ENCODE data around the gene CLDN18. TPM values are rescaled to one million over a fixed set of nuclear protein-coding genes. Genes with fewer than 3 reads are reported as not detected.

Gene CLDN18
- total RNA-seq, 2 donors from 2014 or later, result 0.57 TPM; not detected in 1

DNA sequence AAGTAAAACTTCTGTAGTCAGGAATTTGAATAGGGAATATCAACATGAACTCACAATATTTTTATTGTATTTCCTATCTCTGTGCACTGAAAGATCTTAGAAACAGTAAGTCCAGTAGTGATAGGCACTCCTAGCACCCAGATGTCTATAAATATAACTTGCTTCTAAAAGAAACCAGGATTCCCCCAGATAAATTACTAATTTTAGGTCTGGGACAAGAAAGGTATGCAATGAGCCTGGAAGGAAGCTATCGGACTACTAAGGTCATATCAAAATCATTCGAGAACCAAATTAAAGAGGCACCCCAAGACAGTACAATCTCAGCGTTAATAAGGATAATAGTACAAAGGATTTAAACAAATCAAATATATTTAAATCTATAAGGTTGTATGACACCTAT, 47.4 kb downstream of the CLDN18 start:
- no peak for TF ChIP-seq POLR2A (IDR thresholded peaks at IDR 0.05)
- TF ChIP-seq, protein P1, sequence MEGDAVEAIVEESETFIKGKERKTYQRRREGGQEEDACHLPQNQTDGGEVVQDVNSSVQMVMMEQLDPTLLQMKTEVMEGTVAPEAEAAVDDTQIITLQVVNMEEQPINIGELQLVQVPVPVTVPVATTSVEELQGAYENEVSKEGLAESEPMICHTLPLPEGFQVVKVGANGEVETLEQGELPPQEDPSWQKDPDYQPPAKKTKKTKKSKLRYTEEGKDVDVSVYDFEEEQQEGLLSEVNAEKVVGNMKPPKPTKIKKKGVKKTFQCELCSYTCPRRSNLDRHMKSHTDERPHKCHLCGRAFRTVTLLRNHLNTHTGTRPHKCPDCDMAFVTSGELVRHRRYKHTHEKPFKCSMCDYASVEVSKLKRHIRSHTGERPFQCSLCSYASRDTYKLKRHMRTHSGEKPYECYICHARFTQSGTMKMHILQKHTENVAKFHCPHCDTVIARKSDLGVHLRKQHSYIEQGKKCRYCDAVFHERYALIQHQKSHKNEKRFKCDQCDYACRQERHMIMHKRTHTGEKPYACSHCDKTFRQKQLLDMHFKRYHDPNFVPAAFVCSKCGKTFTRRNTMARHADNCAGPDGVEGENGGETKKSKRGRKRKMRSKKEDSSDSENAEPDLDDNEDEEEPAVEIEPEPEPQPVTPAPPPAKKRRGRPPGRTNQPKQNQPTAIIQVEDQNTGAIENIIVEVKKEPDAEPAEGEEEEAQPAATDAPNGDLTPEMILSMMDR (IDR thresholded peaks at IDR 0.05), result no peak
- no peak for TF ChIP-seq POLR2AphosphoS5 (IDR thresholded peaks at IDR 0.05)
- Histone ChIP-seq H3K9me3 (no peaks in the 10 kb centered on the region), H3K4me3 (no peak overlapping the region), H3K27me3 (replicated peaks; ENCODE audit: insufficient read depth) (no peaks in the 10 kb centered on the region), H3K4me1 (replicated peaks) (no peaks in the 10 kb centered on the region), H3K27ac (no peak overlapping the region), H3K36me3 (no peaks in the 10 kb centered on the region)
- intact Hi-C loops (cut with DNase I), result no loop called here
- no peak for DNase-seq (ENCODE audit: low spot score)
- WGBS, result 90% methylated on average over 3 of the region's 3 CpGs

DNA sequence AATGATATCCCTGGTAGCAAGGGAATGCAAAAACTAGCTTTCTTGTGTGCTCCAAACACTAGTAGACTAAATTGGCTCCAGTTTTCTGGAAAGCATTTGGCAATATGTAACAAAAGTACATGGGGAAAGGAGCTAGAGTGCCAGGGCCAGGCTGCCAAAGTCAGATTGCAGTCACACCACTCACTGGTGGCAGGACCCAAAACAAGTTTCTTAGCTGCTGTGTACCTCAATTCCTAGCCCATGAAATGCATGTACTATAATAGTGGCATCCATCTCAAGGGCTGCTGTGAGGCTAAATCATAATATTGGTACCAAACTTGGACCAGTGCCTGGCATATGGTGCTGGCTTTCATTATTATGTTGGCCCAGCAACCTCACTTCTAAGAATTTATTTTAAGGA, 49.3 kb downstream of the CLDN18 start:
- no peaks in the 10 kb centered on the region for H3K9me3 ChIP-seq
- DNase-seq (ENCODE audit: low spot score), result no peak
- H3K36me3 ChIP-seq, result no peaks in the 10 kb centered on the region
- H3K4me1 ChIP-seq (replicated peaks), result no peaks in the 10 kb centered on the region
- H3K27ac ChIP-seq, result no peak overlapping the region
- no peaks in the 10 kb centered on the region for H3K27me3 ChIP-seq (replicated peaks; ENCODE audit: insufficient read depth)
- no peak overlapping the region for H3K4me3 ChIP-seq
- intact Hi-C loops (cut with DNase I), result no loop called here
- TF ChIP-seq POLR2A (IDR thresholded peaks at IDR 0.05), result no peak
- no peak for TF ChIP-seq POLR2AphosphoS5 (IDR thresholded peaks at IDR 0.05)
- TF ChIP-seq, protein P1 (IDR thresholded peaks at IDR 0.05), result no peak

DNA sequence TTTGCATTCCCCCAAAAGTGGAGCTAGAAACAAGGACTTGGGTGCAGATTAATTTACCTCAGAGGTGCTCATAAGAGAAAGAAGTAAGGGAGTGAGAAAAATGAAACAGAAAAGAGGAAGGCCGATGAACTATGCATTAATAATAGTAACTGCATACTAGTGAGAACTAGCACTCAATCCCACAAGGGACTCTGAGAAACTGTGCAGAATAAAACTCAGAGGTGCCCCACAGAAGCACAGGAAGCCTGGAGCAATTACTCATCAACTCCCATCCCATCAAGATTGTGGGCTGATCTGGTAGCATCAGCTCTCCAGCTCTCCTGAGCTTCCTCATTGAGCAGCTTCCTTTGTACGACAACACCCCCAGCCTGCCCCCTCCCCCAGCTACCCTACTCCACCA, 50.8 kb downstream of the CLDN18 start:
- no peak overlapping the region for H3K4me3 ChIP-seq
- intact Hi-C loops (cut with DNase I), result no loop called here
- TF ChIP-seq POLR2AphosphoS5 (IDR thresholded peaks at IDR 0.05), result no peak
- TF ChIP-seq POLR2A (IDR thresholded peaks at IDR 0.05), result no peak
- TF ChIP-seq, protein P1 (IDR thresholded peaks at IDR 0.05), result no peak
- no peaks in the 10 kb centered on the region for H3K27me3 ChIP-seq (replicated peaks; ENCODE audit: insufficient read depth)
- WGBS, result 44% methylated on average over 2 of the region's 2 CpGs
- no peak for DNase-seq (ENCODE audit: low spot score)
- no peaks in the 10 kb centered on the region for H3K9me3 ChIP-seq
- no peak overlapping the region for H3K27ac ChIP-seq
- H3K4me1 ChIP-seq (replicated peaks), result no peaks in the 10 kb centered on the region
- no peaks in the 10 kb centered on the region for H3K36me3 ChIP-seq

DNA sequence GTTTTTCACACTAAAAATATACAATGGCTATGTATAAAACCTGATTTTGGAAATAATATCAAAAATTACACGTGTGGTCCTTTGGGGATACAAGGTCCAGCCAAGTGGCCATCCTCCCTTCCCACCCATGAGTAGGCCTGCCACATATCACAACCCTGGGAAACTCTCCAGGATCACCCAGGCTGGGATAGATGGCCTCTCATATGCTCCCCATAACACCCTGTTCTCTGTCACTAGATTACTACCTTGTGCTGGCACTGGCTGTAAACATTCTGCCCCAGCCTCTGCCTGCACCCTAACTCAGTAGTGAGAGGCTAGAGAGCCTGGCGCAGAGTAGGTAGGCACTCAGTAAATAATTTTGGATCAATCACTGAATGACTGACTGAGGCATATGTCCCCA, 52.1 kb downstream of the CLDN18 start:
- Histone ChIP-seq H3K9me3 (no peaks in the 10 kb centered on the region), H3K4me3 (no peak overlapping the region), H3K36me3 (no peaks in the 10 kb centered on the region), H3K27me3 (replicated peaks; ENCODE audit: insufficient read depth) (no peaks in the 10 kb centered on the region), H3K4me1 (replicated peaks) (no peaks in the 10 kb centered on the region), H3K27ac (no peak overlapping the region)
- no peak for TF ChIP-seq POLR2A (IDR thresholded peaks at IDR 0.05)
- TF ChIP-seq POLR2AphosphoS5 (IDR thresholded peaks at IDR 0.05), result no peak
- TF ChIP-seq, protein P1 (IDR thresholded peaks at IDR 0.05), result no peak
- WGBS, result 92% methylated on average over 2 of the region's 2 CpGs
- intact Hi-C loops (cut with DNase I), result no loop called here
- DNase-seq (ENCODE audit: low spot score), result no peak

DNA sequence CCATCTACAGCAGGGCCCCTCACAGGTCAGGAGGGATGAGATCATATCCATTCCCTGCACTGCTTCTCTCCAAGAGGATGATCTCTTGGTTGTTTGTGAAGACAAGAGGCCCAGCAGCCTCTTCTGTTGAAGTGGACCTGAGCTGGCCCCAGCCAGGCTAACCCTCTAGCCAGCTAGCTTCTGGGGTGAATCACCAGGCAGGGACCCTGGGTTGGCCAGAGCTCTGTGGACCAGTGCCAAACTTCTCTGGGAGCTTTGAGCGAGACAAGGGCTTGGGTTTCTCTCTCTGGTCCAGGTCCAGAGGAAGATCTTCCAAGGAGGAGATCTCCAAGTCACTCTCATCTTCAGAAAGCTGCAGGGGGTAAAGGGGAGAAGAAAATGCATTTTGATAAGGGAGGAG, 52.7 kb downstream of the CLDN18 start:
- Histone ChIP-seq H3K27ac (no peak overlapping the region), H3K4me1 (replicated peaks) (no peaks in the 10 kb centered on the region), H3K4me3 (no peak overlapping the region), H3K27me3 (replicated peaks; ENCODE audit: insufficient read depth) (no peaks in the 10 kb centered on the region), H3K9me3 (no peaks in the 10 kb centered on the region), H3K36me3 (no peaks in the 10 kb centered on the region)
- intact Hi-C loops (cut with DNase I), result no loop called here
- WGBS, result 59% methylated on average over 1 of the region's 1 CpG
- TF ChIP-seq, protein P1 (IDR thresholded peaks at IDR 0.05), result no peak
- TF ChIP-seq POLR2AphosphoS5 (IDR thresholded peaks at IDR 0.05), result no peak
- no peak for TF ChIP-seq POLR2A (IDR thresholded peaks at IDR 0.05)
- DNase-seq (ENCODE audit: low spot score), result no peak

Measured in prostate gland (tissue), 2 donors.